Kidney (tissue), 14 donors: ENCODE measurements around the gene NUP98. TPM values are rescaled to one million over a fixed set of nuclear protein-coding genes. Genes with fewer than 3 reads are reported as not detected.

Experiments
- DNase-seq, 5 donors: peaks; one replicate each; pipeline ENCODE4 v3.0.0-alpha.2; 2013 to 2020
- FAIRE-seq: peaks from 2 replicates; lab custom pipeline; 2012; peaks lifted over from hg19 to GRCh38; lab: Jason Lieb, UNC
- H3K27ac ChIP-seq, 2 donors: one replicate each; pipeline ENCODE4 v1.7.0; 2013; ENCODE audit warnings: low read depth in 2 of 2, low read length in 2 of 2, inconsistent platforms in 1 of 2
- H3K27me3 ChIP-seq: one replicate; pipeline ENCODE4 v1.7.1; 2013; ENCODE audit warnings: low read length, inconsistent platforms; ENCODE audit not compliant: control insufficient read depth, insufficient read depth
- H3K36me3 ChIP-seq, 3 donors: one replicate each; pipeline versions ENCODE4 v1.7.0 to v1.7.1; 2013; ENCODE audit warnings: low read length in 3 of 3, control low read depth in 1 of 3, inconsistent platforms in 1 of 3; ENCODE audit not compliant: insufficient read depth in 3 of 3, control insufficient read depth in 2 of 3
- H3K4me1 ChIP-seq, 3 donors: one replicate each; pipeline versions ENCODE4 v1.7.0 to v1.7.1; 2013; ENCODE audit warnings: low read length in 3 of 3, inconsistent platforms in 1 of 3, low read depth in 1 of 3; ENCODE audit not compliant: control insufficient read depth in 2 of 3, insufficient read depth in 2 of 3
- H3K4me3 ChIP-seq, 3 donors: one replicate each; pipeline versions ENCODE4 v1.7.0 to v1.8.1; 2013; ENCODE audit warnings: low read length in 3 of 3, control low read depth in 1 of 3, inconsistent platforms in 1 of 3
- H3K9ac ChIP-seq, 3 donors: one replicate each; pipeline versions ENCODE4 v1.7.0 to v1.7.1; 2013; ENCODE audit warnings: low read length in 3 of 3, control low read depth in 1 of 3, inconsistent platforms in 1 of 3
- H3K9me3 ChIP-seq, 3 donors: one replicate each; pipeline versions ENCODE4 v1.7.0 to v1.7.1; 2013; ENCODE audit warnings: low read length in 3 of 3, control low read depth in 1 of 3, inconsistent platforms in 1 of 3; ENCODE audit not compliant: control insufficient read depth in 2 of 3, insufficient read depth in 1 of 3
- intact Hi-C: fragments of 100-400 bp; cut with DNase I; formaldehyde crosslinking; loops from one replicate; pipeline ENCODE4 v1.11.1; 2022
- polyA plus RNA-seq: library from polyadenylated mRNA; stranded (reverse); fragments of 350-450 nt; fragmentation: Illumina TruSeq; extraction: RNeasy Lipid Tissue Mini Kit (QIAGEN cat#74804); gene quantifications from one replicate; pipeline ENCODE4 v1.2.3, GENCODE V29; 2014; ENCODE audit warnings: low read depth, low replicate concordance; ENCODE audit not compliant: insufficient read depth
- total RNA-seq: library from RNA; stranded (reverse); fragmentation: NEBNext Ultra II Directional; extraction: Animal tissue kit (Norgen Biotek cat#: 25700); gene quantifications from one replicate; pipeline ENCODE4 v1.2.1, GENCODE V29; 2021
- TF ChIP-seq, protein P1 (sequence below): IDR thresholded peaks from 3 replicates; pipeline ENCODE4 v1.5.1; 2012; ENCODE audit warnings: mild to moderate bottlenecking, moderate library complexity, borderline replicate concordance; ENCODE audit not compliant: insufficient read depth; ENCODE audit errors: extremely low read depth
- donor health status: control.
- donor health status: control.
- donor health status: control.
- donor health status: control.
- donor health status: control.
- donor health status: DM: yes; HTN: yes; CAD: no.
- donor health status: Normal renal cell carcinoma (clear cell type).

NUP98 gene
- total and polyA plus RNA-seq, 2 donors from 2014 or later = 23.8 to 67.6 TPM

DNA sequence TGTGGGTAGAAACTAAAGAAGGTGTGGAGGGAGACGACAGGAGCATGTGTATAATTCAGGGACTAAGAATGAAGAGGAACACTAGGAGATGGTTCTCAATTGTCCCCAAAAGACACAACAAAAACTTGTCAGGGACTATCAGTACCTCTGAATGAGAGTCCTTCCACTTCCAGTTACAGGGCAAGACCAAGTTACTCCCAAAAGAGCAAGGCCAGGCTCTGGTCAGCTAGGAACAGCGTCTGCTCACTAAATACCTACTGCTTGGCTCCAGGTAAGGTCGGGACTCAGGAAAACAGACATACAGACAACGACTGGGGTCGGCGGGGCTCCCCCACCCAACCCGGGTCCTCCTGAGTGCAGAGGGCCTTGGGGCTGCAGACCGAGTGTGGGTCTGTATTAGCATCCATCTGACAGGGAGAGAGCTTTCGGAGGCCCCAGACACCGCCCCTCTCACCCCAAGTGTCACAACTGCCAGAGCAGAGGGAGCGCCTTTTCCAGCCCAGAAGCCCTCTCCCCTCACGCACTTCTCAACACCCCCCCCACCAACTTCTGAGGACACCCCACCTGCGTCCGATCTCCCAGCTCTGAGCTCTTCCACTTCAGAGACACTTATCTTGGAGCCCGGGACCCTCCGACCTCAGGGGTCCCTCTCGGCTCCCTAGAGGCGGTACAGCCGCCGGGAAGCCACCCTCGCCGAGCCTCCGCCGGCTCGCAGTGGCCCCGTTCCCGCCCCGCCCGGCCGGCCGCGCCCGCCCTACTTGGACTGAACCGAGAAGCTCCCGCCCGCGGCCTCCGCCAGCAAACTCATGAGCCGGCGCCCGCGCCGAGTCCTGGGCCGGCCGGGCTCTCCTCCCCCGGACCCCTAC, 42.9 kb upstream of the NUP98 start:
- Histone ChIP-seq H3K9ac (peak overlapping the region; percentile 37 to 85 (median 77)), H3K4me1 (peaks cover 0 to 27% (median 12%) of the 10 kb centered on the region in 3 donors), H3K36me3 (no peaks in the 10 kb centered on the region), H3K27me3 (no peaks in the 10 kb centered on the region), H3K4me3 (peak overlapping the region; percentile 58 to 79 (median 75)), H3K27ac (peak overlapping the region; percentile 80 to 85), H3K9me3 (no peaks in the 10 kb centered on the region)
- peak in 1 of 5 donors; percentile 82 for DNase-seq
- TF ChIP-seq, protein P1, sequence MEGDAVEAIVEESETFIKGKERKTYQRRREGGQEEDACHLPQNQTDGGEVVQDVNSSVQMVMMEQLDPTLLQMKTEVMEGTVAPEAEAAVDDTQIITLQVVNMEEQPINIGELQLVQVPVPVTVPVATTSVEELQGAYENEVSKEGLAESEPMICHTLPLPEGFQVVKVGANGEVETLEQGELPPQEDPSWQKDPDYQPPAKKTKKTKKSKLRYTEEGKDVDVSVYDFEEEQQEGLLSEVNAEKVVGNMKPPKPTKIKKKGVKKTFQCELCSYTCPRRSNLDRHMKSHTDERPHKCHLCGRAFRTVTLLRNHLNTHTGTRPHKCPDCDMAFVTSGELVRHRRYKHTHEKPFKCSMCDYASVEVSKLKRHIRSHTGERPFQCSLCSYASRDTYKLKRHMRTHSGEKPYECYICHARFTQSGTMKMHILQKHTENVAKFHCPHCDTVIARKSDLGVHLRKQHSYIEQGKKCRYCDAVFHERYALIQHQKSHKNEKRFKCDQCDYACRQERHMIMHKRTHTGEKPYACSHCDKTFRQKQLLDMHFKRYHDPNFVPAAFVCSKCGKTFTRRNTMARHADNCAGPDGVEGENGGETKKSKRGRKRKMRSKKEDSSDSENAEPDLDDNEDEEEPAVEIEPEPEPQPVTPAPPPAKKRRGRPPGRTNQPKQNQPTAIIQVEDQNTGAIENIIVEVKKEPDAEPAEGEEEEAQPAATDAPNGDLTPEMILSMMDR = no peak
- no peak for FAIRE-seq
- intact Hi-C loops = no loop called here

DNA sequence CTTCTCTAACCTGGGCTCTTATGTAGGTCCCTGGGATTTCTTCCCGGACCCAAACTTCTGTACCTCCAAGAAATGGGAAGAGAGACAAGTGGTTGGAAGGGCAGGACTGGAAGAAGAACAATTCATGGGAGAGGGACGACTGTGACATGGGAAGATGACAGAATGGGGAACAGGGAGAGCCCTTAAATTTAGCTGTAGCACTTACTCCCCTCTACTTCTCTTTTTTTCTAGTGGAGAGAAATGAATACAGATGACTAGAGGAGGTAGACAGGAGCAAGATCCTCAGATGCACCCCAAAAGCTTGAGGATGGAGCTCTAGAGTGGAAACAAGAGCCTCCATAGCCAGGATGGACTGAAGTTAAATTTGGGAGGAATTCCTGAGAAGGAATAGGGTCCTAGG, 41.1 kb upstream of the NUP98 start:
- Histone ChIP-seq H3K4me3 (no peak overlapping the region), H3K9me3 (no peaks in the 10 kb centered on the region), H3K27ac (peak overlapping the region in 1 of 2 donors; percentile 8), H3K4me1 (peaks cover 0 to 35% (median 12%) of the 10 kb centered on the region in 3 donors), H3K36me3 (no peaks in the 10 kb centered on the region), H3K9ac (no peak overlapping the region), H3K27me3 (no peaks in the 10 kb centered on the region)
- DNase-seq (no peak), FAIRE-seq (no peak)
- intact Hi-C loops = no loop called here
- TF ChIP-seq, protein P1 = no peak

DNA sequence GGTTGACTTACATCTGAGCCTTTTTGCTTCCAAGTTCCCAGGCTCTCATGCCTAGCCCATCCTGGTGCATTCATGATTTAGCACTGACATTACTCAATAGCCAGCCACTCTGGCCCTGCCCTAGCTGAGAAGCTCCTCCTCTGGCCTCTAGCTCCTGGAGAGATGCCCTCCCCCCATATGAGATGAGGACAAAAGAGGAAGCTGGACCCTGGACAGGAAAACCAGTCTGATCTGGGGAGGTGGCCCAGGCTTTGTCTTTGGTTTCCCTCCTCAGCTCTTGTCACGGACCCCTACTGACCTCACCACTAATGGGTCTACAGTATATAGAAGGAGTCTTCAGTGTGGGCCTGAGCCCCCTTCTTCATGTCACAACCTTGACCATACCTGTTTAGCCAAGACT, 40.4 kb upstream of the NUP98 start:
- Histone ChIP-seq H3K27ac (no peak overlapping the region), H3K9me3 (no peaks in the 10 kb centered on the region), H3K4me1 (peaks cover 0 to 35% (median 12%) of the 10 kb centered on the region in 3 donors), H3K36me3 (no peaks in the 10 kb centered on the region), H3K27me3 (no peaks in the 10 kb centered on the region), H3K9ac (no peak overlapping the region), H3K4me3 (no peak overlapping the region)
- no peak for DNase-seq
- no peak for FAIRE-seq
- TF ChIP-seq, protein P1 = no peak
- intact Hi-C loops = no loop called here
